ENCODE data around the gene DENND1A. TPM values are rescaled to one million over a fixed set of nuclear protein-coding genes. Genes with fewer than 3 reads are reported as not detected.
"Not testable (repeated sequence)": the region's sequence is repeated elsewhere in the genome, so short reads cannot be mapped to it uniquely, and the experiment has no call there.

The DENND1A gene
- total and polyA plus RNA-seq, 12 donors, result 7.3 to 36.7 (median 19.6) TPM

DNA sequence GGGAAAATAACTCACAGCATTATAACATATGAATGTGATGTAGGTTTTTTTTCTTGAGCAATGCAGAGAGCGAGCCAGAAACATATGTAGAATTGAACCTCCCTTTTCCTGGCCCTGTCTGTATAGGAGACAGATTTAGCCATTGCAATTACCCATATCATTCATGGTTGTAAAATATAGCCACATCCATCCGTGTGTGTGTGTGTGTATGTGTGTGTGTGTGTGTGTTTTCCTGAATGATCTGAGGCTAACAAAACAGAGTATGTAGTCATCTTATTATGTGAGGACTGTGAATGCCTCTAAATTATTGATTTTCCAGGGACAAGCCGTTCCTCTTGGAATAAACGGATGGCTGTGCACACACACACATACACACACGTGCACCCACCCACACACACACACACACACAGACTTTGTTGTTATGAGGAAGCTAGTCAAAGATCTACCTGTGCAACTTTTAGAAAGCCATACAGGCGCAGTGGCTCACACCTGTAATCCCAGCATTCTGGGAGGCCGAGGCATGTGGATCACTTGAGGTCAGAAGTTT lies 11.7 kb upstream of the DENND1A start:
- intact Hi-C loops (cut with DNase I), result no loop called here
- 71 to 78% (median 75%) methylated on average over 7 of the region's 7 CpGs for WGBS, 4 donors
- H3K27ac ChIP-seq, result no peak overlapping the region

DNA sequence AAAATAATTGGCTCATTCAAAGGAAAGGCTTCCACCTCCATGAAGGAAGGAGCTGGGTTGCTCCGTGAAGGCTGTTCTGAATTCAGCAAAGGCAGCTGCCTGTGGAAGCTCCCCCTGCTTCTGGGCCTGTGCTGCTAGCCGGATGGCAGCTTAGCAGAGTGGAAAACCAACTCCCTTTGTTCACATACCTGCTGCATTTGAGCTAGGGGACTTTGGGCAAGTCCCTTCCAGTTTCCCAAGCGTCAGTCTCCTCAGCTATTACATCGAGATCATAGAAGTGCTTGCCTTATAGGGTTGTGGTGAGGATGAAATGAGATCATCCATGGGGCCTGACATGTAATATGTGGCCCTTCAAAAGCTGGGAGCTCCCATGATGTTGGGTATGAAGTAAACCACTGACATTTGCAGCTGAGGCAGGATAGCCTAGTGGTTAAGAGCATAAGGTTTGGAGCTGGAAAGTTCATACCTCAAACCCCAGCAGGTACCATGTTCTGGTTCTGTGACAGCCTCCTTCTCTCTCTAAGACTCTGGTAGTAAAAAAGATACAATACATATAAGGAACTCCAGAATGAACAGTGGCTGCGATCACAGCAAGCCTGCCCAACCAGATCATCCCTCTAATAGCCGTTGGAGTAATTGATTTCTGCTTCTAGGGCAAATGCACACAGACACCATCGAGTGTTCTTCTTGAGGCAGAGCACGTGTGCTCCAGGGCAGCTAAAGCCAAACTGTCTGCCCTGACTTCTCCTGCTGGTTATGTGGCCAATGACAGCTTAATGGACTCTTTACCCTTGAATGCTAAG lies 11.0 kb upstream of the DENND1A start:
- Histone ChIP-seq H3K27me3 (no peaks in the 10 kb centered on the region), H3K4me1 (replicated peaks in 1 of 2) (no peaks in the 10 kb centered on the region), H3K9me3 (replicated peaks in 1 of 3) (no peaks in the 10 kb centered on the region), H3K36me3 (replicated peaks in 1 of 2) (no peaks in the 10 kb centered on the region), H3K27ac (no peak overlapping the region), H3K4me3 (no peak overlapping the region)
- DNase-seq, result no peak
- no peak for TF ChIP-seq CTCF (IDR thresholded peaks at IDR 0.05)
- TF ChIP-seq POLR2A (IDR thresholded peaks at IDR 0.05), result no peak
- 68 to 81% (median 74%) methylated on average over 8 of the region's 8 CpGs for WGBS, 4 donors
- intact Hi-C loops (cut with DNase I), result no loop called here

More for the DNA sequence above, 11.7 kb upstream of the DENND1A start:
- Histone ChIP-seq H3K36me3 (replicated peaks in 1 of 2) (no peaks in the 10 kb centered on the region), H3K9me3 (replicated peaks in 1 of 3) (no peaks in the 10 kb centered on the region), H3K4me3 (no peak overlapping the region), H3K27me3 (no peaks in the 10 kb centered on the region), H3K4me1 (replicated peaks in 1 of 2) (no peaks in the 10 kb centered on the region)
- TF ChIP-seq CTCF (IDR thresholded peaks at IDR 0.05), result no peak
- TF ChIP-seq POLR2A (IDR thresholded peaks at IDR 0.05), result no peak
- DNase-seq, result no peak

GRCh38 chr9:123938401-123938800 lies 8.5 kb upstream of the DENND1A start:
- WGBS, 4 donors, result 81 to 92% (median 86%) methylated on average over 5 of the region's 5 CpGs
- intact Hi-C loops (cut with DNase I), result no loop called here
- H3K9me3 ChIP-seq (replicated peaks in 1 of 3), result no peaks in the 10 kb centered on the region
- no peak overlapping the region for H3K4me3 ChIP-seq
- no peaks in the 10 kb centered on the region for H3K36me3 ChIP-seq (replicated peaks in 1 of 2)
- H3K27ac ChIP-seq, result no peak overlapping the region
- no peak for TF ChIP-seq CTCF (IDR thresholded peaks at IDR 0.05)
- TF ChIP-seq POLR2A (IDR thresholded peaks at IDR 0.05), result no peak
- no peaks in the 10 kb centered on the region for H3K27me3 ChIP-seq
- peak in 1 of 7 donors; percentile 18 for DNase-seq
- H3K4me1 ChIP-seq (replicated peaks in 1 of 2), result no peaks in the 10 kb centered on the region

GRCh38 chr9:123936575-123936974 lies 6.6 kb upstream of the DENND1A start:
- intact Hi-C loops (cut with DNase I); H3K36me3 ChIP-seq (replicated peaks in 1 of 2); H3K4me3 ChIP-seq; H3K27ac ChIP-seq; H3K27me3 ChIP-seq; H3K9me3 ChIP-seq (replicated peaks in 1 of 3); H3K4me1 ChIP-seq (replicated peaks in 1 of 2): not testable (repeated sequence)
- 62 to 77% (median 66%) methylated on average over 3 of the region's 3 CpGs for WGBS, 4 donors
- DNase-seq, result peak in 1 of 7 donors; percentile 3

Data from adrenal gland (tissue), 12 donors.